HG03457 (cell line): ENCODE measurements around the gene DAZAP1.
"Not testable (repeated sequence)": the region's sequence is repeated elsewhere in the genome, so short reads cannot be mapped to it uniquely, and the experiment has no call there.

ENCODE experiments used
- ATAC-seq: cut with Tn5 transposase; IDR thresholded peaks from one replicate; pipeline ENCODE4 v1.9.1; 2021; ENCODE audit warnings: moderate number of reproducible peaks; ENCODE audit not compliant: unreplicated experiment

The DAZAP1 gene

GRCh38 chr19:1439525-1440417 is 32.4 kb downstream of the DAZAP1 start:
- ATAC-seq = not testable (repeated sequence)

- ATAC-seq = no peak
Observed at GRCh38 chr19:1440418-1440801, 33.0 kb downstream of the DAZAP1 start.

GRCh38 chr19:1441022-1441426 is 33.6 kb downstream of the DAZAP1 start:
- ATAC-seq = no peak

- no peak for ATAC-seq
Observed at GRCh38 chr19:1441677-1442438, 34.5 kb downstream of the DAZAP1 start.

GRCh38 chr19:1445185-1445931 is 38.0 kb downstream of the DAZAP1 start:
- no peak for ATAC-seq

- ATAC-seq = no peak
Observed at GRCh38 chr19:1445932-1446712, 38.7 kb downstream of the DAZAP1 start.

- ATAC-seq = no peak
Observed at GRCh38 chr19:1446713-1447481, 39.5 kb downstream of the DAZAP1 start.

DNA sequence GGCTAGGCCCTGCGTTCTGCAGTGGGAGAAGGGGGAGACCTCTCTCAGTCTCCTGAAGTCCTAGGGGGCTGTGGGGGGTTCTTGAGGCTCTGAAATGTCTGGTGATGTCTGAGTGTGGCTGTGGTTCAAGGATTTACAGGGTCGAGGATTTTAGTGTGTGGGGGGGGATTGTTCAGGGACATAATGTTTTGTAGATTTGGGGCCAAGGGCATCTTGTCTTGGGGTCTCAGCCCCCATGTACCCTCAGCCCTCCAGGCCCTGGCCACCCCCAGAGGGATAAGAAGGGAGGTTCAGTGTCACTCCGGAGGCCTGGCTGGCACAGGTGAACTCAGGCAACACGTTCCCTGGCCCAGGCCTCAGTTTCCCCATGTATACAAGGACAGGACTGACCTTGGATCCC is 40.1 kb downstream of the DAZAP1 start:
- no peak for ATAC-seq

DNA sequence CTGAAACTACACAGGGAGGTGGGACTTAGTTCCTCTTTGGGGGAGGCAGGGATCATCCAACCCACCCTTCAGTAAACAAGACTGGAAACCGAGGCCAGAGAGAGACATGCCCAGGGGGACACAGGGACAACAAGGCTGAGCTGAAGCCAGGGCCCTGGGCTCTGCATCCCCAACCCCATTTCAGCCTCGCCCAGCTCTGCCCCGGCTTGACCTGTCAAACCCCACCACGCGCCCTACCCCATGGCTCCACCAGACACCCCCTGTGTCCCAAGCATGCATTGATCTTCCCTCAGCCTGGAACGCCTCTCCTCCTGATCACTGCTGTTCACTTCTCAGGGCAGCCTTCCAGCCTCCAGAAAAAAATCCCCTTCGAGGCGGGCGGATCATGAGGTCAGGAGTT is 40.6 kb downstream of the DAZAP1 start:
- ATAC-seq = no peak

DNA sequence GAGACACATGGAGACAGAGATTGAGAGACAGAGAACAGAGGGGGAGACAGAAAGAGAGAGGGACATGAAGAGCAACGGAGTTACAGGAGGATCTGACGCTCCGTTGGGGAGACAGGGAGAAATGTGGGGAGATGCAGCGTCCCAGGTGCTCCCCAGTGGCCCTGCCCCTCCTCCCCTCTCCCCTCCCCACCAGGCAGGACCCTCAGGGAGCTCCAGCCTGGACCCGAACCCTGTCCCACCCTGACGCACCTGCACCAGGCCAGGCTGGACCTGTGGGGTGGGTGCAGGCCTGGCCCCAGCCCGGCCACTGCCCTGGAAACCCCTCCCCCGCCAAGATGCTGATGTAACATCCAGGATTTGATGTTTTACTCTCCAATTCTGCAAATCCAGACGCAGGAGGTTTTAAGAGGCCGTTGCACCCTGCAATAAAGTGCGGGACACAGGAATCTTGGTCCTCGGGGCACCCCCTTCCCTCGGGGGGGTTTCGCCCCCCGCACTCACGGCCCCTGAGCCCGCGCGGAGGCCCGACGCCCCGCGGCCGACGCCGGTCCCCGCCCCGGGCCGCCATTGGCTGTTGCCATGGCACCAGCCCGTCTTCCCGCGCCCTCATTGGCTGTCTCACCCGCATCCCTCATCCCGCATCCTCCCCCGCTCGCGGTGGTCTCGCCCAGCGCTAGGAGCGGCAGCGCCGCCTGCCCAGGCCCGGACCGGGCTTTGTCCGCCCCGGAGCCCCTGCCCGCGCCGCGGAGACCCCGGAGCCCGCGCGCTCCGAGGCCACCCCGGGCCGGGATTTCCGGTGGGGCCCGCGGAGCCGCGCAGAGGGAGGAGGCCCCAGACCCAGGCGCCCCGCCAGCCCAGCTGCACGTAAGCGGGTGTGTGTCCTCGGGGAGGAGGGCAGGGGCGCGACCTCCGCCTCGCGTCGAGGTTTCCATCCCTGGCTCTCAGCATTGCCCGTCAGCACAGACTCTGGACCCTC is 42.4 kb downstream of the DAZAP1 start, which contains the start of gene APC2:
TSS of gene APC2 (plus strand) at position 655 of the 976 bp plus-strand sequence. CDS start 2,881 bp downstream, outside the sequence.
- ATAC-seq = no peak

DNA sequence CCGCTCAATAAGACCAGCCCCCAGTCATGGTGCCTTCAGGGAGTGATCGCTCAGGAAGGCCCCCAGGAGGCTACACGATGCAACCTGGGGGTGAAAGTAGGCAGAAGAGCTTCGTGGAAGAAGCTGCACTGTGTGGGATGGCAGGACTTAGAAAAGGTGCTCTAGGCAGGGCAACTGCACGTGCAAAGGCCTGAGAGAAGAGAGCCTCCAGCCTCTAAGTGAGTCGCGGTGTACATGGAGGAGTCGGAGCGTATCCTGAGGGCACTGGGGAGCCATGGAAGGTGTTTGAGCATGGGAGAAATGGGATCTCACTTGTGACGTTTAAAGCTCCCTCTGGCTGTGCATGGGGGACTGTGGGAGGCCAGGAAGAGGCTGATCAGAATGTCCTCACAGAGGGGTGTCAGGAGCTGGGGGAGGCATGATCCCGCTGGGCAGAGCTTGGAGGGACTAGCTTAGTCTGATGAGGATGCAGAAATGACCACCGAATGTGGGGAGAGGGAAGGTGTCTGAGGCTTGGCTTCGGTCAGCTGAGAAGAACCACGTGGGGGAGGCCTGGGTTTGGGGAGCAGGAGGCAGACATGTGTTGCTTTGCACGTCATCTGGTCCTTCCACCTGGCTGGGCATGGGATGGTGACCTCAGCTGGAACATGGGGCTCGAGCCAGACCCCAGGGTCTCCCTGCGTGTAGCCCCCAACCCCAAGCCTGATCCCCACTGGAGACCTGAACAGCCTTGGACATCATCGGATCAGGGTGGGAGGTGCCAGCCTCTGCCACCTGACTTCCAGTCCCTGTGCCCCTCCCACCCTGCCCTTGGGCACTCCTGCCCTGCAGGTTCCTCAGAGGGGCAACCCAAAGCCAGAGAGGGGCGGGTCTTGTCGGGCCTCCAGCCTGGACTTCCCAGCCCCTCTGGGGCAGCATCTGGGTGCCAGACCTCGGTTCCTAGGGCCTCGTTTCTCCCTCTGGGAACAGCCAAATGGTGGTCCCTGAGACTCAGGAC is 43.6 kb downstream of the DAZAP1 start:
- no peak for ATAC-seq

- no peak for ATAC-seq
Observed at GRCh38 chr19:1451916-1452801, 44.8 kb downstream of the DAZAP1 start.

DNA sequence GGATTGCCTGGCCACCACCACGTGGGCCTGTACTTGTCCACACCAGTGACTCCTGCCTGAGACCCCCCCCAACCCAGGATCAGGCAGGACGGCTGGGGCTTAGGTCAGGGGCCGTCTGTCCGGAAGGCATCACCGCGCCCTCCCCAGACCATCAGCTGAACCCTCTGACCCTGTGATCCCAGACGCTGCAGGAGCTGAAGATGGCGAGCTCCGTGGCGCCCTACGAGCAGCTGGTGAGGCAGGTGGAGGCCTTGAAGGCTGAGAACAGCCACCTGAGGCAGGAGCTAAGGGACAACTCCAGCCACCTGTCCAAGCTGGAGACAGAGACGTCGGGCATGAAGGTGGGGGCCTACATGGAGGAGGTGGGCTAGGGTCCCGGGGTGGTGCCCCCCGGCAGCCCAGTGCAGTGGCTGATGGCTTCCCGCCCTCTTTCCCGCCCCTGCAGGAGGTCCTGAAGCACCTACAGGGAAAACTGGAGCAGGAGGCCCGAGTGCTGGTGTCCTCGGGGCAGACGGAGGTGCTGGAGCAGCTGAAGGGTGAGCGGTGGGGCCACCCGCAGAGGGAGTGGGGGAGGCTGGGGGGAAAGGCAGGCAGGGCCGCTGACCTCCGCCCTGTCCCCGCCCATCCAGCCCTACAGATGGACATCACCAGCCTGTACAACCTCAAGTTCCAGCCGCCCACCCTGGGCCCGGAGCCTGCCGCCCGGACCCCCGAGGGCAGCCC is 45.6 kb downstream of the DAZAP1 start:
- no peak for ATAC-seq

- no peak for ATAC-seq
Observed at GRCh38 chr19:1453525-1454364, 46.4 kb downstream of the DAZAP1 start.

- ATAC-seq = no peak
Observed at GRCh38 chr19:1455002-1455335, 47.6 kb downstream of the DAZAP1 start.
